H1 (cell line): Measurements from ENCODE around the gene ZNF415. TPM values are rescaled to one million over a fixed set of nuclear protein-coding genes. Genes with fewer than 3 reads are reported as not detected.

Experiments used
- CHD1 ChIP-seq: IDR thresholded peaks from 2 replicates; pipeline ENCODE4 v1.6.1; 2012; ENCODE audit warnings: low read depth, low read length, improper control_type of control experiment
- GTF2F1 ChIP-seq: IDR thresholded peaks from 2 replicates; pipeline ENCODE4 v1.6.1; 2012; ENCODE audit warnings: low read depth, low read length, improper control_type of control experiment, borderline replicate concordance
- KDM4A ChIP-seq: IDR thresholded peaks from one replicate; pipeline ENCODE4 v1.7.1; 2012; ENCODE audit warnings: low read depth, mild to moderate bottlenecking, moderate library complexity, low read length, inconsistent platforms; ENCODE audit not compliant: severe bottlenecking
- MAFK ChIP-seq: IDR thresholded peaks from 2 replicates; pipeline ENCODE4 v1.6.1; 2012; ENCODE audit warnings: low read depth, mild to moderate bottlenecking, improper control_type of control experiment, low read length
- NANOG ChIP-seq: IDR thresholded peaks from 2 replicates; pipeline ENCODE4 v1.6.1; 2011; ENCODE audit warnings: low read length, low read depth, mild to moderate bottlenecking, inconsistent platforms; ENCODE audit not compliant: insufficient read depth, poor library complexity, severe bottlenecking
- PHF8 ChIP-seq: fragments of 200-600 bp; sonication (generic); conservative IDR thresholded peaks from 2 replicates; pipeline ENCODE4 v1.7.1; 2012; ENCODE audit warnings: low read depth, mild to moderate bottlenecking, inconsistent platforms, low read length, moderate library complexity
- RXRA ChIP-seq: IDR thresholded peaks from 2 replicates; pipeline ENCODE4 v1.6.1; 2011; ENCODE audit warnings: low read depth, mild to moderate bottlenecking, low read length, moderate library complexity; ENCODE audit not compliant: insufficient read depth
- SP2 ChIP-seq: IDR thresholded peaks from 2 replicates; pipeline ENCODE4 v1.6.1; 2012; ENCODE audit warnings: mild to moderate bottlenecking, low read length, inconsistent platforms
- polyA plus RNA-seq, 7 experiments: library from polyadenylated mRNA; depleted of rRNA in 3 of 7; stranded (reverse) in 5 of 7; unstranded in 2 of 7; fragments of >200 nt in 5 of 7; fragments of 200-250 nt in 2 of 7; gene quantifications; 1 replicate in 5 of 7; 2 replicates in 1 of 7; 4 replicates in 1 of 7; pipeline versions ENCODE4 v1.2.1 to v1.2.3, GENCODE V29; 2011 to 2013; ENCODE audit warnings: missing spikeins in 2 of 7, mixed read lengths in 2 of 7
- total RNA-seq: library from RNA; stranded (reverse); fragmentation: NEBNext Ultra II Directional; extraction: Animal tissue kit (Norgen Biotek cat#: 25700); gene quantifications from 2 replicates; pipeline ENCODE4 v1.2.1, GENCODE V29; 2021

Gene ZNF415
- total and polyA plus RNA-seq, 2 of the 8 experiments (the other 6 are each of a cell fraction or from before 2014, with no cell fraction given): 5.8 to 9.7 TPM

- TF ChIP-seq PHF8: no peak
- TF ChIP-seq KDM4A: no peak
- TF ChIP-seq SP2: no peak
- TF ChIP-seq MAFK: no peak
- TF ChIP-seq NANOG: no peak
- no peak for TF ChIP-seq RXRA
- no peak for TF ChIP-seq GTF2F1
- TF ChIP-seq CHD1: no peak
These were observed 14.9 kb upstream of the ZNF415 start (continued) for GRCh38 chr19:53147645-53148044.
